ENCODE results near the gene FRMD4A. TPM values are rescaled to one million over a fixed set of nuclear protein-coding genes. Genes with fewer than 3 reads are reported as not detected.

FRMD4A gene
- total RNA-seq, 1 experiment from 2014 or later: 19.6 TPM

DNA sequence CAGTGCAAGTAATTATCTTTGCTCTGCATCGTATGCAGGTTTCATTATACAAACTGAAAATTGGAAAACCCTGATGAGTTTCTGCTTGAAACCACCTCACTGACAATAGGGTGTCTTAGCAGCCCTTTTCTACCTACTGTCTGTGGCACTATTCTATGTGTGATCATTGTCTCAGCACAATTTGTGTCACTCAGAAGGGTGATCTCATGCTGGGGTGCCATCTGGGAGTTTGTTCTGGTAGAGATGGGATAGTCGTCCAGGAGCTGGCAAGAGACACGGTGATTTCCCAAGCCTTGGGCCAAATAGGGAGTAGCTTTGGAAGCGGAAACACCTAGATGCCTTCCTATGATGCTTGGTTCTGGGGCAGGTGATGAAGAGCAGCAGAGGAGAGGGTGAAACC is 186.3 kb downstream of the FRMD4A start:
- Histone ChIP-seq H3K18ac (ENCODE audit: insufficient read length, low read depth, low read length) (no peak overlapping the region), H3K9ac (ENCODE audit: extremely low read depth, insufficient read length, low read length) (no peak overlapping the region), H3T11ph (ENCODE audit: low read length) (no peak overlapping the region), H3K27me3 (ENCODE audit: insufficient read depth, low read length) (no peaks in the 10 kb centered on the region), H3K79me2 (ENCODE audit: insufficient read depth, low read length) (no peaks in the 10 kb centered on the region), H3K56ac (ENCODE audit: insufficient read length, low read depth, low read length) (no peak overlapping the region), H3K23ac (ENCODE audit: insufficient read length, low read depth, low read length) (no peak overlapping the region), H3K23me2 (ENCODE audit: insufficient read length, low read depth, low read length, poor library complexity, severe bottlenecking) (no peaks in the 10 kb centered on the region), H3K14ac (ENCODE audit: insufficient read depth, low read length) (no peak overlapping the region), H3K4me2 (ENCODE audit: insufficient read depth, insufficient read length, low read length) (no peak overlapping the region), H3K27ac (ENCODE audit: insufficient read length, low read depth, low read length) (no peak overlapping the region), H2BK20ac (ENCODE audit: low read depth, low read length, poor library complexity, severe bottlenecking) (no peak overlapping the region), H2BK15ac (ENCODE audit: low read depth, low read length) (no peak overlapping the region), H4K5ac (ENCODE audit: insufficient read length, low read depth, low read length) (no peak overlapping the region), H2BK12ac (ENCODE audit: insufficient read length, low read depth, low read length) (no peak overlapping the region), H3K4ac (ENCODE audit: low read depth, low read length) (no peak overlapping the region), H2BK120ac (ENCODE audit: low read depth, low read length, poor library complexity, severe bottlenecking) (no peak overlapping the region), H2BK5ac (ENCODE audit: insufficient read length, low read length) (no peak overlapping the region), H4K91ac (ENCODE audit: insufficient read length, low read depth, low read length) (no peak overlapping the region), H3K4me1 (ENCODE audit: insufficient read depth, low read length) (no peaks in the 10 kb centered on the region), H2AFZ (ENCODE audit: low read length) (no peak overlapping the region), H4K8ac (replicated peaks; ENCODE audit: insufficient read length, low read depth, low read length) (no peak overlapping the region), H4K20me1 (ENCODE audit: control insufficient read depth, insufficient read depth, insufficient read length) (no peaks in the 10 kb centered on the region), H2AK5ac (ENCODE audit: insufficient read length, low read length) (no peak overlapping the region), H3K9me3 (ENCODE audit: control insufficient read depth, low read depth, low read length) (no peaks in the 10 kb centered on the region), H3K79me1 (ENCODE audit: insufficient read depth, low read depth, low read length, poor library complexity, severe bottlenecking) (no peaks in the 10 kb centered on the region)
- Mint-ChIP-seq H3K4me1 (0 out of 4 replicates have a peak, but pooled peaks cover 0 to 4% of the 10 kb centered on the region in 2 experiments), H3K9me3 (no peaks in the 10 kb centered on the region), H3K27ac (no peak overlapping the region), H3K27me3 (ENCODE audit: low read depth) (peaks cover 1% of the 10 kb centered on the region), H3K4me3 (no peak overlapping the region), H3K36me3 (ENCODE audit: insufficient read depth in 1 of 3, low read depth in 3 of 3) (no peaks in the 10 kb centered on the region)
- no peak for DNase-seq
- no CpG with 5 or more reads among the region's 4 CpGs for WGBS (ENCODE audit: extremely low coverage, insufficient read length, low lambda C conversion rate)
- no peak for TF ChIP-seq CTCF (conservative IDR thresholded peaks at IDR 0.05)

Measured in H9 (cell line).